Measurements from ENCODE around the gene PLCL2.

DNA sequence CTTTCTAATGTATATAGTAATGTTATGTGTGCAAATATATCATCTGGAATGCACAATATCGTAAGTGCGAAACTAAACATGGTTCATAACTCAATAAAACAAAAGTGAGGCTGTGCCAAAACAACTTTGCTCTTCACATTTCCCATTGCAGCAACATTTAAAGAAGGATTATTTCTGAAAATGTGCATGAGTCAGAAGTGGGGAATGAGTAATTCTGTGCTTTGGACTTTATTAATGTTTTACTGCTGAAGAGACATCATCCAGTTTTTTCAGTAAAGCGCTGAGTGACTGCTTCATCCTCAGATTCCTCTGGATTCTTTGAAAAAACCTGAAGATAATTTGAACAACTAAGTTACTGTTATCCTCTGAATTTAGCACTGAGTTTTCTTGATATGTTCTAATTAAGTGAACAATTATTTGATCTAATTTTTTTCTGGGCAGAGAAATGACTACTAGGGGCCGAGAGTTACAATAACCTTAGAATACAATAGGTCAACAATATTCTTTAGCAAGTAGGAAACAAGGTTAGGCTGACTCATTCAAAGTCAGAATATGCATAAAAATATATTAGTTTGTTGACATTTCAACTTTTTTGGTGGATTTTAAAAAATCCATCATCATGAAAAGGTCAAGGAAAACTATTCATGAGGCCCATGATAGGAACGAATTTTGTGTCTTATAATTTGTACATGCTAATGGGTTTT lies 20.0 kb upstream of the PLCL2 start:
- no peak for TF ChIP-seq POLR2A (IDR thresholded peaks at IDR 0.05)
- TF ChIP-seq, protein P1, sequence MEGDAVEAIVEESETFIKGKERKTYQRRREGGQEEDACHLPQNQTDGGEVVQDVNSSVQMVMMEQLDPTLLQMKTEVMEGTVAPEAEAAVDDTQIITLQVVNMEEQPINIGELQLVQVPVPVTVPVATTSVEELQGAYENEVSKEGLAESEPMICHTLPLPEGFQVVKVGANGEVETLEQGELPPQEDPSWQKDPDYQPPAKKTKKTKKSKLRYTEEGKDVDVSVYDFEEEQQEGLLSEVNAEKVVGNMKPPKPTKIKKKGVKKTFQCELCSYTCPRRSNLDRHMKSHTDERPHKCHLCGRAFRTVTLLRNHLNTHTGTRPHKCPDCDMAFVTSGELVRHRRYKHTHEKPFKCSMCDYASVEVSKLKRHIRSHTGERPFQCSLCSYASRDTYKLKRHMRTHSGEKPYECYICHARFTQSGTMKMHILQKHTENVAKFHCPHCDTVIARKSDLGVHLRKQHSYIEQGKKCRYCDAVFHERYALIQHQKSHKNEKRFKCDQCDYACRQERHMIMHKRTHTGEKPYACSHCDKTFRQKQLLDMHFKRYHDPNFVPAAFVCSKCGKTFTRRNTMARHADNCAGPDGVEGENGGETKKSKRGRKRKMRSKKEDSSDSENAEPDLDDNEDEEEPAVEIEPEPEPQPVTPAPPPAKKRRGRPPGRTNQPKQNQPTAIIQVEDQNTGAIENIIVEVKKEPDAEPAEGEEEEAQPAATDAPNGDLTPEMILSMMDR (IDR thresholded peaks at IDR 0.05), result no peak
